8988T (cell line): ENCODE results near the gene SYNGR1.

Source experiments
- DNase-seq: peaks from one replicate; pipeline ENCODE4 v3.0.0; 2011

SYNGR1 gene, protein sequence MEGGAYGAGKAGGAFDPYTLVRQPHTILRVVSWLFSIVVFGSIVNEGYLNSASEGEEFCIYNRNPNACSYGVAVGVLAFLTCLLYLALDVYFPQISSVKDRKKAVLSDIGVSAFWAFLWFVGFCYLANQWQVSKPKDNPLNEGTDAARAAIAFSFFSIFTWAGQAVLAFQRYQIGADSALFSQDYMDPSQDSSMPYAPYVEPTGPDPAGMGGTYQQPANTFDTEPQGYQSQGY

GRCh38 chr22:39349967-39350726 is at the start of gene SYNGR1:
Gene SYNGR1 (plus strand): TSS chr22:39349991. CDS start chr22:39350011, 20 bp downstream.
- peak; percentile 80 for DNase-seq

GRCh38 chr22:39300186-39300830 is 49.5 kb upstream of the SYNGR1 start:
- no peak for DNase-seq

DNA sequence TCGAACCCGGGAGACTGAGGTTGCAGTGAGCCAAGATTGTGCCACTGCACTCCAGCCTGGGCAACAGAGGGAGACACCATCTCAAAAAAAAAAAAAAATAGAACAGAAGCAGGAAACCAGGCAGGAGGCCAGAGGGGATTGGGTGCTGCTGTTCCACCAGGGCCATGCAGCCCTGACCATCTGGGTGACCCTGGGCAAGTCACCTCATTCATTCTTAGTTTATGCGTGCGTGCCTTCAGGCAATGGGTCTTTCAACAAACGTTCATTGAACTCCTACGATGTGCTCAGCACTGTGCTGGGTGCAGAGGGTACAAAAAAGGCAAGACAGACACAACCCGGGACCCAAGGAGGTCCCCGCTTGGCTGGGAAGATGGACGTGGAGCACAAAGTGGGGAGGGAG is 48.7 kb upstream of the SYNGR1 start:
- no peak for DNase-seq

- no peak for DNase-seq
Observed at GRCh38 chr22:39301926-39302325, 47.9 kb upstream of the SYNGR1 start.

- DNase-seq = no peak
Observed at GRCh38 chr22:39302431-39302960, 47.3 kb upstream of the SYNGR1 start.

DNA sequence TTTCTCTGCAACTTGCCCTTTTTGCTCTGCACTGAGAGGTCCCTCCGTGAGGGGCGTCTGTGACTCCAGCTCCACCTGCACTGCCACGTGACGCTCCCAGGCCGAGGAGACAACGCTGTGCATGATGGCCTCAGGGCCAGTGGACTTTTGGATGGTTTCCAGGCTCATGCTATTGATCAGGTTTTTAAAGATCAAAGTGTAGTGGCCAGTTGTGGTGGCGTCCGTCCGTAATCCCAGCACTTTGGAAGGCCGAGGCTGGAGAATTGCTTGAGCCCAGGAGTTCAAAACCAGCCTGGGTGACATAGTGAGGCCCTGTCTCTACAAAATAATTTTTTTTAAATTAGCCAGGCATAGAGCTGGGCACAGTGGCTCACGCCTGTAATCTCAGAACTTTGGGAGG is 46.4 kb upstream of the SYNGR1 start:
- no peak for DNase-seq

GRCh38 chr22:39303892-39304671 is 45.7 kb upstream of the SYNGR1 start:
- DNase-seq = no peak

GRCh38 chr22:39306456-39307361 is 43.1 kb upstream of the SYNGR1 start:
- no peak for DNase-seq

DNA sequence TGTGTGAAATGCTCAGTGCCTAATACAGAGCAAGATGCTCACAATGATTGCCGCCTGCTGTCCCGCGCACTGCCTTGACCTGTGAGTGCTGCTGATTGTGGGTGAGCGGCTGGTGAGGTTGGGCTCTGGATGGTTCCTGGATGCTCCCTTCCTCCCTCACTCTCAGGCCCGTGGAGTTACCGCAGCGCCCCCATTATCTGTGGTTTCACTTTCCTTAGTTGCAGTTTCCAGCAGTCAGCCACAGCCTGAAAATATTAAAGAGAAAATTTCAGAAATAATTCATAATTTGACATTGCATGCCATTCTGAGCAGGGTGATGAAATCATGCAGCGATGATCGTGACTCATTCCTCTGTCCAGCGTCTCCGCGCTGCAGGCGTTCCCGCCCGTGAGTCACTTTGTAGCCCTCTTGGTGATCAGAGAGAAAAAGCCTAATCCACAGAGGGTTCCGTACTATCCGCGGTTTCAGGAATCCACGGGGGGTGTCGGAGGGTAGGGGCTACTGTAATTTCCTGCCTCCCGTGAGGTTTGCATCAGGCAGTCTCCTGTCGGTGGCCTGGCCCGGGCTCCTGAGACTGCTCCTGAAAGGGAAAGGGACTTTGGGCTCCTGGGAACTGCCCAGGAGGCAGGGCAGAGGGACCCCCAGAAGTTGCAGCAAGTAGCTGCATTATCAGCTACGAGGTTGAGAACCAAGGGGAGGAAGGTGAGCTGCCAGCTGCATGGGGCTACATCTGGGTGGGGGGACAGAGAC is 41.0 kb upstream of the SYNGR1 start:
- no peak for DNase-seq

DNA sequence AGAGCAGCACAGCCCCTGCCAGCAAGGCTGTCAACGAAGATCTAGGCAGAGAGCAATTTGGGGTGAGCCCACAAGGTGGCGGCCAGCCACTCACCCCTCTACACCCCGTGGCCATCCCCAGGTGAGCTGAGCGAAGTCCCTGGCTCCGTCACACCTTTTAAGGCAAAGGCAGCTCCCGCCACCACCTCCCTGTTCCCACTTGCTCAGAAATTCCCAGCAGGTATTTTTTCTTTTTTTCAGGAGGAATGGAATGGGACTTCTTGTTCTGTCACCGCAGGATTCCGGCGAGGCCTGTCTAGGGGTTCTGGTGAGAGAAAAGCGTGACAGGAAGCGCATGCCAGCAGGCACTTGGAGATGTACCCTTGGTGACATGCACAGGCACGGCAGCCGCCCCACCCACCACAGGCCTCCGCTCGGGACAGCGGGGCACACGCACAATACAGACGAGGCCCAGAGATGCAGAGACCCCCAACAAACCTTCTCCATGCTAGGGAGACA is 40.4 kb upstream of the SYNGR1 start:
- no peak for DNase-seq

DNA sequence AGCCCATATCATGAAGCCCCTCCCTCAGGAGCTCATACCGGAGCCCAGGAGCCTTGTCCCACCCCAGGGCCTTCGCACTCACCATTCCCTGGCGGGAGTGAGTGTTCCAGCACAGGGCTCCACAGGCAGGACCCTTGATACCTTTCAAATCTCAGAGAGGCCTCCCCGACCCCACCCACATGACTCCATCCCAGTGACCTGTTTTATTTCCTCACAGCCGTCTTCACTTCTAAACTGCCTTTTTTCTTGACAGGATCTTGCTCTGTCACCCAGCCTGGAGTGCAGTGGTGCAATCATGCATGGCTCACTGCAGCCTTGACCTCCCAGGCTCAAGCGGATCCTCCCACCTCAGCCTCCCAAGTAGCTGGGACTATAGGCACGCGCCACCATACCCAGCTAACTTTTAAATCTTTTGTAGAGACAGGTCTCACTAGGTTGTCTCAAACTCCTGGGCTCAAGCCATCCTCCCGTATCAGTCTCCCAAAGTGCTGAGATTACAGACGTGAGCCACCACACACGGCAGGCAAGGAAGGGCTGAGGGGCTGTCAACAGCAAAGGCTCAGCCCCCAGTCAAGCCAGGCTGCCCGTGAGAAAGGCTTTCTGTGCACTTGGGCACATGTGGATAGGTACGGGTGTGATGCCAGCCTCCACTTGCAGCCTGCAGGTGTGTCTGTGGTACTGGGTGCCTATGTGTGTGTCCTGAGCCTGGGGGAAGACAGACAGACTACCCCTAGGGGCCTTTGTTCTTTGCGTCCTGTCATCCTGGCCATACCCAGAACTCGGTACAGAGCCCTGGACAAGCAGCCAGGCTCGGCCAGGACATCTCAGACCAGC is 39.7 kb upstream of the SYNGR1 start:
- no peak for DNase-seq

- no peak for DNase-seq
Observed at GRCh38 chr22:39311592-39312400, 38.0 kb upstream of the SYNGR1 start.

GRCh38 chr22:39312410-39312809 is 37.4 kb upstream of the SYNGR1 start:
- DNase-seq = no peak

DNA sequence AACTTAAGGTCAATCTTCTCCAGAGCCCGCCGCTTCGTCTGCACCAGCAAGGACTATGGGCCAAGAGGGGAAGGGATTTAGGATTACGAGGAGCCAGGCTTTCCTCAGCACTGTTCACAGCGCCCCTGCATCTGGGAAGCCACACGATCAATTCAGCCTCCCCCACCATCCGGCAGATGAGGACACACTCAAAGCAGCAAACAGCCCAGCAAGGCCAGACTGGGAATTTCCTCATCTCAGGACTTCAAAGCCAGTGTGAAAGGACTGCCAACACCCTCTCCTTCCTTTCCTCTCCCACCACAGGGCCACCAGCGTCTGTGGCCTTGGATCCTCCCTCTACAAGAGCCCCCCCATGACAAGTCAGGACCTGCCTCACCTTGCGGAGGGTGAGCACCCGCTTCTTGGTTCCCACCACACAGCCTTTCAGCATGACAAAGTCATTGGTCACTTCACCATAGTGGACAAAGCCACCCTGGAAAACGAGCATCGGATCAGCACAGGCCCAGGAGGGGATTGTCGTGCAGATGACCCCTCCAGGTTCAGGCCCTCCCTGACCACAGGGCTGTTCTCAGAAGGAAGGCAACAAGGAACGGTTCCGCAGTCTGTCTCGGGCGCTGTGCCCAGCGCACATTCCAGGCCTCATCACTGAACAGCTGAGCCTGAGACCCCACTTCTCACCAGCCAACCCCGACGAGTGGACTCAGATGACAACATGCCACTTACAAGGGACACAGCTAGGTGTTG is 36.4 kb upstream of the SYNGR1 start:
- DNase-seq = no peak

DNA sequence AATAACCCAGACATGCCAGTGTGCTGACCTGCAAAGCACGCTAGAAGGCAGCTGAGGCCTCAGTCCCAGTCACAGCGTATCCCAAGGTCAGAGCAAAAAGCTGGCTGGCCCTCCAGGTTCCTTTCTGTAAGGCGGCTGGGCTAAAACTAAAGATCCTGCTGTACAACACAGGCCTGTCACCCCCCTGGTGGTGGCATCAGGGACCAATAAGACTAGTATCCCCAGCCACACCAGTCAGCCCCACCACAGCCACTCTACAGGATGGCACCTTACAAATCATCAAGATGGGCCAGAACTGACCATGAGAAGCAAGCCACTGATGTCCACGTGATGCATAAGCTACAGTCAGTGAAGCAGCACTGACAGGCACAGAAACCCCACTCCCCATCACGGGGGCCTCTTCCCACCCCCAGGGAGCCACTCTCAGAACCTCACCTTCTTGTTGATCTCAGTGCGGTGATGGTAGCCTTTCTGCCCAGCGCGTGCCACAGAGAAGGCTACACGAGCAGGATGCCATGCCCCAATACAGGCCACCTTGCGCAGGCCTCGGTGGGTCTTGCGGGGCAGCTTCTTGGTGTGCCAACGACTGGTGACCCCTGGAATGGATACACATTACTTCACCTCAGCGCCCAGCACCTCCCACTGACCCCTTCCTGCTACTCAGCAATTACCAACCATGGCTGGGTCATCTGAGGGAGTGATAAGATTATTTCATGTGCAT is 35.4 kb upstream of the SYNGR1 start:
- no peak for DNase-seq

GRCh38 chr22:39315389-39315788 is 34.4 kb upstream of the SYNGR1 start:
- no peak for DNase-seq

GRCh38 chr22:39316440-39317083 is 33.2 kb upstream of the SYNGR1 start:
- no peak for DNase-seq
